Astrocyte (in vitro differentiated cells and primary cell): Measurements from ENCODE around the gene ANXA2. TPM values are rescaled to one million over a fixed set of nuclear protein-coding genes. Genes with fewer than 3 reads are reported as not detected.

Experiments
- DNase-seq: peaks from one replicate; pipeline ENCODE4 v3.0.0-alpha.2; 2010; ENCODE audit warnings: low read depth
- FAIRE-seq: peaks from 2 replicates; lab custom pipeline; 2011; peaks lifted over from hg19 to GRCh38; lab: Jason Lieb, UNC
- H2AFZ ChIP-seq: 2 replicates; pipeline ENCODE4 v1.6.0; 2012; ENCODE audit warnings: low read depth, low read length, inconsistent platforms
- H3K27ac ChIP-seq: 2 replicates; pipeline ENCODE4 v1.5.1; 2011; ENCODE audit warnings: low read depth, low read length, inconsistent platforms
- H3K27me3 ChIP-seq: 2 replicates; pipeline ENCODE4 v1.6.0; 2011; ENCODE audit warnings: low read length, inconsistent platforms; ENCODE audit not compliant: insufficient read depth
- H3K36me3 ChIP-seq: 2 replicates; pipeline ENCODE4 v1.5.1; 2011; ENCODE audit warnings: low read length, inconsistent platforms; ENCODE audit not compliant: insufficient read depth
- H3K4me1 ChIP-seq: 2 replicates; pipeline ENCODE4 v1.5.1; 2011; ENCODE audit warnings: low read length, inconsistent platforms; ENCODE audit not compliant: insufficient read depth
- H3K4me2 ChIP-seq: 2 replicates; pipeline ENCODE4 v1.6.0; 2012; ENCODE audit warnings: low read length, inconsistent platforms
- H3K4me3 ChIP-seq: 2 replicates; pipeline ENCODE4 v1.5.1; 2011; ENCODE audit warnings: low read depth, mild to moderate bottlenecking, low read length, inconsistent platforms; ENCODE audit not compliant: insufficient read depth
- H3K79me2 ChIP-seq: 2 replicates; pipeline ENCODE4 v1.6.0; 2012; ENCODE audit warnings: mild to moderate bottlenecking, low read length, inconsistent platforms; ENCODE audit not compliant: insufficient read depth
- H3K9ac ChIP-seq: 2 replicates; pipeline ENCODE4 v1.6.0; 2012; ENCODE audit warnings: mild to moderate bottlenecking, low read length, inconsistent platforms
- H3K9me3 ChIP-seq: 2 replicates; pipeline ENCODE4 v1.5.1; 2012; ENCODE audit warnings: low read depth, mild to moderate bottlenecking, low read length, inconsistent platforms; ENCODE audit not compliant: insufficient read depth
- H4K20me1 ChIP-seq: 2 replicates; pipeline ENCODE4 v1.6.0; 2012; ENCODE audit warnings: low read length, inconsistent platforms; ENCODE audit not compliant: insufficient read depth
- H3K27ac Mint-ChIP-seq: one replicate; pipeline ENCODE4 v1.8.0; 2021; ENCODE audit warnings: mild to moderate bottlenecking, mixed read lengths; ENCODE audit not compliant: unreplicated experiment
- H3K27me3 Mint-ChIP-seq: one replicate; pipeline ENCODE4 v1.8.0; 2021; ENCODE audit warnings: low read depth, mixed read lengths; ENCODE audit not compliant: unreplicated experiment
- H3K36me3 Mint-ChIP-seq: one replicate; pipeline ENCODE4 v1.8.0; 2021; ENCODE audit warnings: low read depth, mixed read lengths; ENCODE audit not compliant: unreplicated experiment
- H3K4me1 Mint-ChIP-seq: one replicate; pipeline ENCODE4 v1.8.0; 2021; ENCODE audit warnings: low read depth, mixed read lengths; ENCODE audit not compliant: unreplicated experiment
- H3K4me3 Mint-ChIP-seq: one replicate; pipeline ENCODE4 v1.8.0; 2021; ENCODE audit warnings: mild to moderate bottlenecking, moderate library complexity, mixed read lengths; ENCODE audit not compliant: unreplicated experiment
- H3K9me3 Mint-ChIP-seq: one replicate; pipeline ENCODE4 v1.8.0; 2021; ENCODE audit warnings: mild to moderate bottlenecking, mixed read lengths; ENCODE audit not compliant: unreplicated experiment
- CTCF ChIP-seq: IDR thresholded peaks from 2 replicates; pipeline ENCODE4 v1.5.1; 2011; ENCODE audit warnings: low read depth, mild to moderate bottlenecking, inconsistent platforms, low read length, moderate library complexity; ENCODE audit not compliant: insufficient read depth
- EZH2 ChIP-seq: IDR thresholded peaks from 2 replicates; pipeline ENCODE4 v1.6.1; 2012; ENCODE audit warnings: mild to moderate bottlenecking, low read length, inconsistent platforms; ENCODE audit not compliant: insufficient read depth
- total RNA-seq: library from RNA; stranded (reverse); gene quantifications from 2 replicates; pipeline ENCODE4 v1.2.1, GENCODE V29; 2021

ANXA2 gene
- total RNA-seq, 1 donor from 2014 or later, result 2,599 TPM

- Histone ChIP-seq H3K4me1 (peaks cover 62% of the 10 kb centered on the region), H3K4me3 (peak overlapping the region; percentile 97), H3K27me3 (no peaks in the 10 kb centered on the region), H3K9me3 (no peaks in the 10 kb centered on the region), H3K9ac (peak overlapping the region; percentile 99), H3K4me2 (peak overlapping the region; percentile 91), H3K36me3 (peaks cover 49% of the 10 kb centered on the region), H3K27ac (peak overlapping the region; percentile 98), H2AFZ (no peak overlapping the region), H4K20me1 (peaks cover 88% of the 10 kb centered on the region), H3K79me2 (peaks cover 96% of the 10 kb centered on the region)
- H3K27me3 Mint-ChIP-seq, result no peaks in the 10 kb centered on the region
- DNase-seq (peak; percentile 98), FAIRE-seq (peak; percentile 81)
- H3K4me1 Mint-ChIP-seq, result peaks cover 53% of the 10 kb centered on the region
- H3K9me3 Mint-ChIP-seq, result no peaks in the 10 kb centered on the region
- H3K36me3 Mint-ChIP-seq, result peaks cover 20% of the 10 kb centered on the region
- no peak for TF ChIP-seq CTCF
- TF ChIP-seq EZH2, result no peak
- peak overlapping the region; percentile 96 for H3K4me3 Mint-ChIP-seq
- H3K27ac Mint-ChIP-seq, result peak overlapping the region; percentile 98
Observed at GRCh38 chr15:60392986-60393790, 4.6 kb downstream of the ANXA2 start.

DNA sequence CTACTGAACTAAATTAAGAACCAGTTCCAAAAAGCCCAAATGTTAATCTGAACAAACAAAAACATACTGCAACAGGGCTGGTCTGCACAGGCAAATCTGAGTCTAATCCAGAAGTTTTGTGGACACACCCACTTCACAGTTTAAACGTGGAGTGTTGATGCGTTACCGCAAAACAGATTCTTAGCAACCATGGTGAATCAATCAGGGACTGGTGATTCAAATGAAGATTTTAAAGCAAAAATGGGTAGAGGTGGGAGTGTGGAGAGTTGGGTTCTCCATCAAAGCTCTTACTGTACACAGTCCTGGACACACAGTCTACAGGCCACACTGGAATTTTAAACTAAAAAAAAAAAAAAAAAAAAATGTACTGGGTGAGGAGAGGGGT, 5.2 kb downstream of the ANXA2 start:
- Histone ChIP-seq H3K4me2 (peak overlapping the region; percentile 91), H2AFZ (no peak overlapping the region), H3K4me1 (peaks cover 61% of the 10 kb centered on the region), H3K27ac (peak overlapping the region; percentile 98), H3K4me3 (peak overlapping the region; percentile 97), H3K36me3 (peaks cover 49% of the 10 kb centered on the region), H3K9ac (peak overlapping the region; percentile 99), H3K79me2 (peaks cover 100% of the 10 kb centered on the region), H3K27me3 (no peaks in the 10 kb centered on the region), H4K20me1 (peaks cover 94% of the 10 kb centered on the region), H3K9me3 (no peaks in the 10 kb centered on the region)
- no peak for TF ChIP-seq EZH2
- no peak for TF ChIP-seq CTCF
- no peaks in the 10 kb centered on the region for H3K27me3 Mint-ChIP-seq
- H3K4me1 Mint-ChIP-seq, result peaks cover 54% of the 10 kb centered on the region
- peak; percentile 84 for DNase-seq
- no peaks in the 10 kb centered on the region for H3K9me3 Mint-ChIP-seq
- FAIRE-seq, result no peak
- H3K27ac Mint-ChIP-seq, result peak overlapping the region; percentile 98
- H3K36me3 Mint-ChIP-seq, result peaks cover 20% of the 10 kb centered on the region
- H3K4me3 Mint-ChIP-seq, result peak overlapping the region; percentile 96
